ENCODE data around the gene DHX38. TPM values are rescaled to one million over a fixed set of nuclear protein-coding genes. Genes with fewer than 3 reads are reported as not detected.

The DHX38 gene
- total RNA-seq, 4 donors from 2014 or later: 31.7 to 52.7 (median 47.7) TPM

- Histone ChIP-seq H3K36me3 (peaks cover 66 to 70% of the 10 kb centered on the region in 2 donors), H3K27ac (no peak overlapping the region), H3K27me3 (no peaks in the 10 kb centered on the region), H3K4me3 (replicated peaks in 1 of 3) (no peak overlapping the region), H3K9me3 (no peaks in the 10 kb centered on the region), H3K4me1 (no peaks in the 10 kb centered on the region)
- no peak for DNase-seq
- intact Hi-C loops (cut with DNase I): no loop called here
- TF ChIP-seq POLR2A (IDR thresholded peaks at IDR 0.05): no peak
- no peak for TF ChIP-seq CTCF (IDR thresholded peaks at IDR 0.05)
- 96 to 98% methylated on average over 23 of the region's 23 CpGs for WGBS, 2 donors
These were observed 17.3 kb downstream of the DHX38 start for GRCh38 chr16:72110662-72111615.

GRCh38 chr16:72111657-72112451, 18.2 kb downstream of the DHX38 start:
- Histone ChIP-seq H3K9me3 (no peaks in the 10 kb centered on the region), H3K27ac (no peak overlapping the region), H3K4me3 (replicated peaks in 1 of 3) (no peak overlapping the region), H3K36me3 (peaks cover 58 to 61% of the 10 kb centered on the region in 2 donors), H3K27me3 (no peaks in the 10 kb centered on the region), H3K4me1 (no peaks in the 10 kb centered on the region)
- DNase-seq: no peak
- intact Hi-C loops (cut with DNase I): no loop called here
- WGBS, 2 donors: 91 to 93% methylated on average over 17 to 19 of the region's 19 CpGs
- no peak for TF ChIP-seq POLR2A (IDR thresholded peaks at IDR 0.05)
- no peak for TF ChIP-seq CTCF (IDR thresholded peaks at IDR 0.05)

GRCh38 chr16:72112452-72112792, 18.8 kb downstream of the DHX38 start:
- Histone ChIP-seq H3K27me3 (no peaks in the 10 kb centered on the region), H3K9me3 (no peaks in the 10 kb centered on the region), H3K4me3 (replicated peaks in 1 of 3) (no peak overlapping the region), H3K36me3 (peaks cover 55% of the 10 kb centered on the region in 2 donors), H3K27ac (no peak overlapping the region), H3K4me1 (peaks cover 0 to under 1% of the 10 kb centered on the region in 2 donors)
- intact Hi-C loops (cut with DNase I): no loop called here
- no peak for DNase-seq
- TF ChIP-seq CTCF (IDR thresholded peaks at IDR 0.05): no peak
- 95 to 96% methylated on average over 12 to 15 of the region's 15 CpGs for WGBS, 2 donors

- no peak for DNase-seq
- intact Hi-C loops (cut with DNase I): no loop called here
These were observed 19.4 kb downstream of the DHX38 start for GRCh38 chr16:72112906-72113615.

More at GRCh38 chr16:72112906-72113615, 19.4 kb downstream of the DHX38 start:
- TF ChIP-seq CTCF (IDR thresholded peaks at IDR 0.05) (no peak), POLR2A (IDR thresholded peaks at IDR 0.05) (no peak)
- Histone ChIP-seq H3K36me3 (peaks cover 48 to 49% of the 10 kb centered on the region in 2 donors), H3K4me3 (replicated peaks in 1 of 3) (no peak overlapping the region), H3K27me3 (no peaks in the 10 kb centered on the region), H3K9me3 (no peaks in the 10 kb centered on the region), H3K27ac (no peak overlapping the region), H3K4me1 (peaks cover 0 to 3% of the 10 kb centered on the region in 2 donors)
- 92 to 96% methylated on average over 7 of the region's 7 CpGs for WGBS, 2 donors

Data from thyroid gland (tissue), 4 donors.